Measurements from ENCODE around the gene PAIP2B.
A peak's percentile ranks its signal among the peaks of the same experiment; 100 is the strongest.

GRCh38 chr2:71136174-71136573 is 90.7 kb downstream of the PAIP2B start:
- TF ChIP-seq CTCF (CRISPR knock-in tag; IDR thresholded peaks at IDR 0.05) (no peak), JUNB (CRISPR knock-in tag; IDR thresholded peaks at IDR 0.05; ENCODE audit: borderline replicate concordance) (no peak), EP300 (IDR thresholded peaks at IDR 0.05; ENCODE audit: low read depth in 2 of 2, low read length in 2 of 2) (peak in 1 of 2 experiments; percentile 73; a peak in 1 of 4 replicates), EP300 (CRISPR knock-in tag; IDR thresholded peaks at IDR 0.05; ENCODE audit: borderline replicate concordance) (no peak), FOSL2 (CRISPR knock-in tag; IDR thresholded peaks at IDR 0.05) (no peak), MAFF (IDR thresholded peaks at IDR 0.05; ENCODE audit: low read depth, low read length) (no peak), ZNF576 (CRISPR knock-in tag; IDR thresholded peaks at IDR 0.05) (no peak), ZNF703 (CRISPR knock-in tag; IDR thresholded peaks at IDR 0.05; ENCODE audit: borderline replicate concordance) (no peak), ZMYM4 (CRISPR knock-in tag; IDR thresholded peaks at IDR 0.05) (peak; percentile 81), ZNF883 (CRISPR knock-in tag; IDR thresholded peaks at IDR 0.05; ENCODE audit: not compliant biosample characterization) (no peak), SCMH1 (CRISPR knock-in tag; IDR thresholded peaks at IDR 0.05; ENCODE audit: borderline replicate concordance) (no peak), ZBTB3 (CRISPR knock-in tag; IDR thresholded peaks at IDR 0.05; ENCODE audit: borderline replicate concordance, low read depth) (no peak)
